Endothelial cell of umbilical vein (primary cell): ENCODE measurements around the gene LRRC46. TPM values are rescaled to one million over a fixed set of nuclear protein-coding genes. Genes with fewer than 3 reads are reported as not detected.

Source experiments
- BruUV-seq: library from RNA; stranded (reverse); fragments of 400-500 nt; replicated peaks from 2 replicates; lab custom pipeline; 2021; lab: Mats Ljungman, UMichigan
- CTCF ChIA-PET: fragments of 300-600, 350-600 bp; sonication (Branson Sonifier 250); formaldehyde crosslinking; loops from one replicate; lab custom pipeline; 2021; ENCODE audit warnings: antibody characterized with exemption, inconsistent platforms; lab: Charles Lee
- POLR2A ChIA-PET: fragments of 300-600, 350-600 bp; sonication (Branson Sonifier 250); formaldehyde crosslinking; loops from one replicate; lab custom pipeline; 2021; ENCODE audit warnings: antibody characterized with exemption, inconsistent platforms; lab: Charles Lee
- DNase-seq: peaks from one replicate; pipeline ENCODE4 v3.0.0-alpha.2; 2011; ENCODE audit warnings: low read depth, low spot score
- FAIRE-seq: peaks from 2 replicates; lab custom pipeline; 2011; peaks lifted over from hg19 to GRCh38; lab: Jason Lieb, UNC
- H2AFZ ChIP-seq: 2 replicates; pipeline ENCODE4 v1.6.0; 2012; ENCODE audit warnings: low read depth, low read length, control low read depth, inconsistent platforms
- H3K27ac ChIP-seq: 2 replicates; pipeline ENCODE4 v1.5.1; 2011; ENCODE audit warnings: low read depth, mild to moderate bottlenecking, control low read depth, low read length, moderate library complexity; ENCODE audit not compliant: insufficient read depth
- H3K27me3 ChIP-seq, 2 experiments: 2 replicates each; pipeline versions ENCODE4 v1.6.0 to v1.6.1; 2011; ENCODE audit warnings: low read length in 2 of 2, mixed read lengths in 1 of 2; ENCODE audit not compliant: control insufficient read depth in 2 of 2, insufficient read depth in 2 of 2
- H3K36me3 ChIP-seq, 2 experiments: 2 replicates in 1 of 2; 3 replicates in 1 of 2; pipeline ENCODE4 v1.5.1; 2011; ENCODE audit warnings: low read length in 2 of 2, mild to moderate bottlenecking in 1 of 2, moderate library complexity in 1 of 2; ENCODE audit not compliant: control insufficient read depth in 2 of 2, insufficient read depth in 2 of 2; ENCODE audit errors: extremely low read depth in 1 of 2
- H3K4me1 ChIP-seq: 3 replicates; pipeline ENCODE4 v1.5.1; 2011; ENCODE audit warnings: mild to moderate bottlenecking, low read length; ENCODE audit not compliant: control insufficient read depth, insufficient read depth; ENCODE audit errors: extremely low read depth
- H3K4me2 ChIP-seq: 2 replicates; pipeline ENCODE4 v1.6.1; 2011; ENCODE audit warnings: low read length, control low read depth, mixed read lengths; ENCODE audit not compliant: insufficient read depth
- H3K4me3 ChIP-seq, 3 experiments: fragments of 200-600 bp in 1 of 3; sonication (generic), shearing (Covaris generic) in 1 of 3; replicated peaks in 1 of 3; 2 replicates each; pipeline ENCODE4 v1.5.1; 2011 to 2016; ENCODE audit warnings: control low read depth in 3 of 3, low read length in 3 of 3, mild to moderate bottlenecking in 2 of 3, inconsistent platforms in 1 of 3, low read depth in 1 of 3, moderate library complexity in 1 of 3; ENCODE audit not compliant: insufficient read depth in 1 of 3
- H3K79me2 ChIP-seq: 2 replicates; pipeline ENCODE4 v1.6.0; 2012; ENCODE audit warnings: low read length, inconsistent platforms; ENCODE audit not compliant: control insufficient read depth, insufficient read depth
- H3K9ac ChIP-seq: replicated peaks from 2 replicates; pipeline ENCODE3; 2011; ENCODE audit warnings: low read length, control low read depth; ENCODE audit not compliant: insufficient read depth; ENCODE audit errors: extremely low read depth
- H3K9me1 ChIP-seq: replicated peaks from 3 replicates; pipeline ENCODE4 v1.6.0; 2011; ENCODE audit warnings: mild to moderate bottlenecking, low read length; ENCODE audit not compliant: control insufficient read depth, insufficient read depth; ENCODE audit errors: extremely low read depth
- H3K9me3 ChIP-seq: replicated peaks from 2 replicates; pipeline ENCODE4 v1.5.1; 2012; ENCODE audit warnings: low read length, inconsistent platforms; ENCODE audit not compliant: control insufficient read depth, insufficient read depth
- H4K20me1 ChIP-seq: replicated peaks from 2 replicates; pipeline ENCODE3; 2011; ENCODE audit warnings: mild to moderate bottlenecking, low read length; ENCODE audit not compliant: control insufficient read depth, insufficient read depth; ENCODE audit errors: extremely low read depth
- EZH2 ChIP-seq: IDR thresholded peaks from 2 replicates; pipeline ENCODE4 v1.6.1; 2012; ENCODE audit warnings: borderline replicate concordance, low read depth, mild to moderate bottlenecking, moderate library complexity, low read length, inconsistent platforms; ENCODE audit not compliant: severe bottlenecking
- GATA2 ChIP-seq: IDR thresholded peaks from 2 replicates; pipeline ENCODE4 v1.7.0; 2011; ENCODE audit warnings: low read depth, mild to moderate bottlenecking, moderate library complexity, mixed read lengths, low read length; ENCODE audit not compliant: insufficient read length, insufficient read depth
- JUN ChIP-seq: IDR thresholded peaks from 2 replicates; pipeline ENCODE4 v1.6.1; 2011; ENCODE audit warnings: borderline replicate concordance, low read depth; ENCODE audit not compliant: insufficient read length, insufficient read depth
- POLR2A ChIP-seq: IDR thresholded peaks from 2 replicates; pipeline ENCODE4 v1.6.1; 2012; ENCODE audit warnings: low read depth, mild to moderate bottlenecking, control low read depth, low read length
- dilution Hi-C: fragments of 300-500 bp; cut with MboI; formaldehyde crosslinking; loops from one replicate; pipeline ENCODE4 v1.15.0; 2019; ENCODE audit warnings: low sequenced_read_pairs; ENCODE audit not compliant: extremely low pct_ligation_motif_present
- intact Hi-C: fragments of 100-400 bp; cut with micrococcal nuclease; formaldehyde crosslinking; loops from one replicate; pipeline ENCODE4 v1.10.0; 2022
- polyA plus RNA-seq, 4 experiments: library from polyadenylated mRNA; depleted of rRNA in 3 of 4; stranded (reverse) in 3 of 4; unstranded in 1 of 4; fragments of >200 nt; gene quantifications; 2 replicates each; pipeline versions ENCODE4 v1.2.1 to v1.2.3, GENCODE V29; 2011 to 2012; ENCODE audit warnings: missing spikeins in 1 of 4
- total RNA-seq: library from RNA; stranded (reverse); gene quantifications from 2 replicates; pipeline ENCODE4 v1.2.3, GENCODE V29; 2021

The LRRC46 gene
- total and polyA plus RNA-seq, 2 donors (not counting 3 experiments of a cell fraction or from before 2014, with no cell fraction given) = 0.36 to 0.42 TPM

- ChIA-PET CTCF (interaction anchor here (2.5 kb wide), 1 partner anchor 12 kb away, joined by 17 read pairs; no protein-coding TSS in a partner anchor), POLR2A (no interaction called here)
- Histone ChIP-seq H3K27ac (no peak overlapping the region), H3K79me2 (no peaks in the 10 kb centered on the region), H3K36me3 (no peaks in the 10 kb centered on the region), H2AFZ (no peak overlapping the region), H3K9me3 (no peaks in the 10 kb centered on the region), H3K4me1 (peaks cover 7% of the 10 kb centered on the region), H3K9me1 (no peaks in the 10 kb centered on the region), H3K4me3 (no peak overlapping the region), H3K9ac (no peak overlapping the region), H3K27me3 (peaks cover 25 to 27% of the 10 kb centered on the region in 2 experiments), H4K20me1 (no peaks in the 10 kb centered on the region), H3K4me2 (no peak overlapping the region)
- intact Hi-C loops (no loop called here), dilution Hi-C loops (no loop called here)
- FAIRE-seq = no peak
- no TSS peak for BruUV-seq
- no peak for TF ChIP-seq EZH2
- no peak for TF ChIP-seq GATA2
- TF ChIP-seq POLR2A = no peak
- DNase-seq = no peak
Observed at GRCh38 chr17:47877368-47878034, 46.0 kb downstream of the LRRC46 start.

GRCh38 chr17:47878203-47879027, 46.9 kb downstream of the LRRC46 start:
- H3K27ac ChIP-seq = no peak overlapping the region
- no peaks in the 10 kb centered on the region for H3K9me3 ChIP-seq
- intact Hi-C loops = no loop called here
- DNase-seq = no peak
- dilution Hi-C loops = no loop called here
- H3K9me1 ChIP-seq = no peaks in the 10 kb centered on the region
- no peak for TF ChIP-seq POLR2A
- no peak for TF ChIP-seq JUN
- H3K9ac ChIP-seq = no peak overlapping the region
- peaks cover 16 to 17% of the 10 kb centered on the region in 2 experiments for H3K27me3 ChIP-seq
- BruUV-seq = no TSS peak
- no peak for FAIRE-seq
- H3K4me3 ChIP-seq = no peak overlapping the region
- H3K36me3 ChIP-seq = no peaks in the 10 kb centered on the region
- CTCF ChIA-PET = interaction anchor here (1.7 to 2.5 kb wide), 2 partner anchors 11 to 17 kb away, joined by 8 to 17 read pairs; partner anchors contain the start of gene SP2
- no peaks in the 10 kb centered on the region for H3K79me2 ChIP-seq
- peaks cover 7% of the 10 kb centered on the region for H3K4me1 ChIP-seq
- H4K20me1 ChIP-seq = no peaks in the 10 kb centered on the region
- H2AFZ ChIP-seq = no peak overlapping the region
- POLR2A ChIA-PET = no interaction called here
- no peak overlapping the region for H3K4me2 ChIP-seq
